GM23338 (cell line): Measurements from ENCODE around the gene CCDC73.

Source experiments
- CREB1 ChIP-seq: fragments of 250-450 bp; sonication (Bioruptor Pico); IDR thresholded peaks from 2 replicates; pipeline ENCODE4 v1.5.0; 2020; ENCODE audit warnings: low read depth, mild to moderate bottlenecking, moderate library complexity
- CTCF ChIP-seq, 2 experiments: fragments of 200-600 bp in 1 of 2; sonication (generic) in 1 of 2; conservative IDR thresholded peaks; 2 replicates each; pipeline versions ENCODE4 v1.5.1 to v1.6.1; 2016 to 2017; ENCODE audit warnings: antibody characterized with exemption in 2 of 2, low read depth in 2 of 2, mild to moderate bottlenecking in 2 of 2, moderate library complexity in 1 of 2
- ETS1 ChIP-seq: IDR thresholded peaks from 2 replicates; pipeline ENCODE4 v1.6.1; 2016; ENCODE audit warnings: antibody characterized with exemption
- EZH2 ChIP-seq: fragments of 200-600 bp; sonication (generic); IDR thresholded peaks from one replicate; pipeline ENCODE4 v1.8.0; 2017; ENCODE audit warnings: antibody characterized with exemption, mild to moderate bottlenecking, low read depth; ENCODE audit not compliant: unreplicated experiment
- EZH2phosphoT487 ChIP-seq: fragments of 200-600 bp; sonication (generic); IDR thresholded peaks from one replicate; pipeline ENCODE4 v1.8.1; 2018; ENCODE audit warnings: antibody characterized with exemption; ENCODE audit not compliant: unreplicated experiment
- NANOG ChIP-seq: IDR thresholded peaks from 2 replicates; pipeline ENCODE4 v1.6.1; 2016; ENCODE audit warnings: antibody characterized with exemption, borderline replicate concordance
- POLR2AphosphoS5 ChIP-seq: IDR thresholded peaks from 2 replicates; pipeline ENCODE4 v1.6.1; 2016; ENCODE audit warnings: antibody characterized with exemption, low read depth
- REST ChIP-seq: IDR thresholded peaks from one replicate; pipeline ENCODE4 v1.6.1; 2018; ENCODE audit warnings: antibody characterized with exemption; ENCODE audit not compliant: unreplicated experiment
- ZNF114 ChIP-seq: fragments of 250-450 bp; sonication (Bioruptor Pico); IDR thresholded peaks from 2 replicates; pipeline ENCODE4 v1.5.0; 2020; ENCODE audit warnings: mild to moderate bottlenecking, moderate library complexity

GRCh38 chr11:32790916-32791315 lies 3.5 kb downstream of the CCDC73 start:
- TF ChIP-seq POLR2AphosphoS5: no peak
- no peak for TF ChIP-seq CTCF (conservative IDR thresholded peaks at IDR 0.05; ENCODE audit: low read depth in 2 of 2)
- TF ChIP-seq NANOG: no peak
- no peak for TF ChIP-seq EZH2
- TF ChIP-seq ETS1: no peak
- no peak for TF ChIP-seq CREB1
- no peak for TF ChIP-seq EZH2phosphoT487
- no peak for TF ChIP-seq REST
- TF ChIP-seq ZNF114: no peak
